Measurements from ENCODE around the gene RRAGB. TPM values are rescaled to one million over a fixed set of nuclear protein-coding genes. Genes with fewer than 3 reads are reported as not detected.
"Not testable (repeated sequence)": the region's sequence is repeated elsewhere in the genome, so short reads cannot be mapped to it uniquely, and the experiment has no call there.

Gene RRAGB
- total RNA-seq, 1 donor from 2014 or later, result 77.0 TPM

GRCh38 chrX:55759478-55759877 lies 41.9 kb downstream of the RRAGB start:
- no peak for FAIRE-seq

GRCh38 chrX:55767100-55767499 lies 49.6 kb downstream of the RRAGB start:
- FAIRE-seq (no peak), DNase-seq (ENCODE audit: low spot score in 2 of 2) (no peak)

More at GRCh38 chrX:55759478-55759877, 41.9 kb downstream of the RRAGB start:
- DNase-seq (ENCODE audit: low spot score in 2 of 2), result no peak

GRCh38 chrX:55774419-55774818 lies 56.9 kb downstream of the RRAGB start:
- DNase-seq (ENCODE audit: low spot score in 2 of 2); FAIRE-seq: not testable (repeated sequence)

- FAIRE-seq (no peak), DNase-seq (ENCODE audit: low spot score in 2 of 2) (no peak)
These were observed 60.0 kb downstream of the RRAGB start for GRCh38 chrX:55777596-55777995.

- FAIRE-seq, result no peak
- DNase-seq (ENCODE audit: low spot score in 2 of 2), result no peak
These were observed 60.8 kb downstream of the RRAGB start for GRCh38 chrX:55778322-55778721.

- FAIRE-seq (no peak), DNase-seq (ENCODE audit: low spot score in 2 of 2) (no peak)
These were observed 66.2 kb downstream of the RRAGB start for GRCh38 chrX:55783723-55784122.

- DNase-seq (ENCODE audit: low spot score in 2 of 2) (no peak), FAIRE-seq (no peak)
These were observed 69.5 kb downstream of the RRAGB start for GRCh38 chrX:55787063-55787462.

GRCh38 chrX:55787727-55788126 lies 70.2 kb downstream of the RRAGB start:
- FAIRE-seq (no peak), DNase-seq (ENCODE audit: low spot score in 2 of 2) (no peak)

- FAIRE-seq, result no peak
- no peak for DNase-seq (ENCODE audit: low spot score in 2 of 2)
These were observed 76.9 kb downstream of the RRAGB start for GRCh38 chrX:55794405-55794804.

GRCh38 chrX:55796496-55796895 lies 78.9 kb downstream of the RRAGB start:
- DNase-seq (ENCODE audit: low spot score in 2 of 2), result no peak
- FAIRE-seq, result no peak

GRCh38 chrX:55801811-55802210 lies 84.3 kb downstream of the RRAGB start:
- FAIRE-seq (no peak), DNase-seq (ENCODE audit: low spot score in 2 of 2) (no peak)

Other genes with a start within 250 kb of the RRAGB start
- gene USP51, start 227.9 kb upstream of the RRAGB start, total RNA-seq, result 4.5 TPM
- gene FOXR2, start 94.3 kb upstream of the RRAGB start, total RNA-seq, result under 0.01 TPM

Measured in frontal cortex (tissue), 4 donors.